Measurements from ENCODE around the gene SPRED3. TPM values are rescaled to one million over a fixed set of nuclear protein-coding genes. Genes with fewer than 3 reads are reported as not detected.
"Not testable (repeated sequence)": the region's sequence is repeated elsewhere in the genome, so short reads cannot be mapped to it uniquely, and the experiment has no call there.

The SPRED3 gene
- under 1 TPM in 4 of 6 experiments, not detected in 2; 0.12 to 0.37 (median 0.22) TPM for total RNA-seq
- long read RNA-seq, result 0 reads

- intact Hi-C loops (cut with DNase I), result no loop called here
- Histone ChIP-seq H3K36me3 (peaks cover 0 to 4% (median 0%) of the 10 kb centered on the region in 4 donors), H3K4me1 (peaks cover 0 to 9% (median 0%) of the 10 kb centered on the region in 4 donors), H3K27me3 (no peaks in the 10 kb centered on the region), H3K9me3 (no peaks in the 10 kb centered on the region), H3K27ac (no peak within 1 kb of the TSS), H3K4me3 (peak within 1 kb of the TSS; percentile 32 to 48 (median 32))
- TF ChIP-seq, protein P1, sequence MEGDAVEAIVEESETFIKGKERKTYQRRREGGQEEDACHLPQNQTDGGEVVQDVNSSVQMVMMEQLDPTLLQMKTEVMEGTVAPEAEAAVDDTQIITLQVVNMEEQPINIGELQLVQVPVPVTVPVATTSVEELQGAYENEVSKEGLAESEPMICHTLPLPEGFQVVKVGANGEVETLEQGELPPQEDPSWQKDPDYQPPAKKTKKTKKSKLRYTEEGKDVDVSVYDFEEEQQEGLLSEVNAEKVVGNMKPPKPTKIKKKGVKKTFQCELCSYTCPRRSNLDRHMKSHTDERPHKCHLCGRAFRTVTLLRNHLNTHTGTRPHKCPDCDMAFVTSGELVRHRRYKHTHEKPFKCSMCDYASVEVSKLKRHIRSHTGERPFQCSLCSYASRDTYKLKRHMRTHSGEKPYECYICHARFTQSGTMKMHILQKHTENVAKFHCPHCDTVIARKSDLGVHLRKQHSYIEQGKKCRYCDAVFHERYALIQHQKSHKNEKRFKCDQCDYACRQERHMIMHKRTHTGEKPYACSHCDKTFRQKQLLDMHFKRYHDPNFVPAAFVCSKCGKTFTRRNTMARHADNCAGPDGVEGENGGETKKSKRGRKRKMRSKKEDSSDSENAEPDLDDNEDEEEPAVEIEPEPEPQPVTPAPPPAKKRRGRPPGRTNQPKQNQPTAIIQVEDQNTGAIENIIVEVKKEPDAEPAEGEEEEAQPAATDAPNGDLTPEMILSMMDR (IDR thresholded peaks at IDR 0.05), result no peak
- TF ChIP-seq POLR2A (IDR thresholded peaks at IDR 0.05), result no peak
- DNase-seq (no peak), ATAC-seq (no peak)
- WGBS (ENCODE audit: insufficient coverage, low coverage, low lambda C conversion rate, missing lambda C conversion rate), result 1% methylated on average over 10 of the region's 46 CpGs
These were observed at the start of gene SPRED3 for GRCh38 chr19:38388349-38389100. TSS of gene SPRED3 (plus strand) at chr19:38388697. CDS start at chr19:38390303, 1,606 bp downstream.

DNA sequence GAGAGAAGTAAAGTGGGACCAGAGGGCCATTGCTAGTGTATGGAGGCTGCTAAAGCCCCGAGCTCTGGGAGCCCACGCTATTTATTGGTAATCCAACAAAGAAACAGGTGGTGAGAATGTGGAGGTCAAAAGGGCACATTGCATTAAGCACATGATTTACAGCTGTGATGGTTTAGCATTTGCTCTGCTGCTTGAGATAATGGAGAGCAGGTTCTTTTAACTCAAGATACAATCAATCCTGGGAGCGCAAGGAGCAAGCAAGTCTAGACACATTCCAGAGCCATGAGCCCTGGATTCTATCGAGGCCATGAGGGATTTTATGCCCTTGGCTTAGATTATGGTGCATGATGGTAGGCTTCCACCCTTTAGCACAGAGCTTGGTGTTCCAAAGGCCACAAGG, 49.5 kb upstream of the SPRED3 start:
- WGBS (ENCODE audit: insufficient coverage, low coverage, low lambda C conversion rate, missing lambda C conversion rate), result 57% methylated on average over 2 of the region's 4 CpGs
- DNase-seq; H3K27ac ChIP-seq; H3K36me3 ChIP-seq; H3K4me3 ChIP-seq; intact Hi-C loops (cut with DNase I); H3K27me3 ChIP-seq; H3K4me1 ChIP-seq; H3K9me3 ChIP-seq; ATAC-seq: not testable (repeated sequence)

DNA sequence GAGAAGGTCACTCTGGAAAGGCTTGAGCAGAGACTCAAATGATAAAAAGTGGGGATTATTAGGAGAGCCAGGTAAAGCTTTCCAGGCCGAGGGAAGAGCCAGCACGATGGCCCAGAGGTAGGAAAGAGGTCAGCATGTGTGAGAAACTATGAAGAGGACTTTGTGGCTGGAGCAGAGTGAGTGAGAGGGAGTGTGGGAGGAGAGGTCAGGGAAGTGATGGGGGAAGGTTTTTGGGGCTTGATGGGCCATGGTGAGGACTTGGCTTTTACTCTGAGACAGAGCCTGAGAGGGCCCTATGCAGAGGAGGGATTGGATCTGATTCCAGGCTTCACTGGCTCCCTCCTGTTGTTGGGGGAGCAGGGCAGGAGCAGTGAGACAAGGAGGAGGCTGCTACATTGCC, 47.6 kb upstream of the SPRED3 start:
- no peaks in the 10 kb centered on the region for H3K9me3 ChIP-seq
- no peaks in the 10 kb centered on the region for H3K27me3 ChIP-seq
- intact Hi-C loops (cut with DNase I), result no loop called here
- no peak overlapping the region for H3K27ac ChIP-seq
- DNase-seq (no peak), ATAC-seq (no peak)
- H3K4me1 ChIP-seq, result peaks cover 0 to 4% (median 0%) of the 10 kb centered on the region in 4 donors
- 100% methylated on average over 2 of the region's 2 CpGs for WGBS (ENCODE audit: insufficient coverage, low coverage, low lambda C conversion rate, missing lambda C conversion rate)
- TF ChIP-seq, protein P1 (IDR thresholded peaks at IDR 0.05), result no peak
- no peak for TF ChIP-seq POLR2A (IDR thresholded peaks at IDR 0.05)
- no peak overlapping the region for H3K4me3 ChIP-seq
- H3K36me3 ChIP-seq, result no peaks in the 10 kb centered on the region

GRCh38 chr19:38346837-38347236, 41.7 kb upstream of the SPRED3 start:
- no peak for ATAC-seq
- intact Hi-C loops (cut with DNase I), result no loop called here

DNA sequence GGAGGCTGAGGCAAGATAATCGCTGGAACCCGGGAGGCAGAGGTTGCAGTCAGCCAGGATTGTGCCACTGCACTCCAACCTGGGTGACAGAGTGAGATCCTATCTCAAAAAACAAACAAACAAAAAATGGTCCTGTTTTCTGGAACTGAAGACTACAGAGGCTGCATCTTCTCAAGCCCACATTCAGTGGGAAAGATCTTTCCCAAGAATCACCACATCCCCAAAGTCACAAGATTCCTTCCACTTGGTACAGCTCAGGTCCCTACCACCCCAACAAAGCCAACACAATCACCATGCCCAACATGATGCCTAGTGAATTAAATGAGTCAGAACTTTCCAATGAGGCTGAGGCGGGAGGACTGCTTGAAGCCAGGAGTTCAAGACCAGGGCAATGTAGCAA, 37.6 kb upstream of the SPRED3 start:
- Histone ChIP-seq H3K27ac (no peak overlapping the region), H3K36me3 (no peaks in the 10 kb centered on the region), H3K27me3 (no peaks in the 10 kb centered on the region), H3K4me1 (no peaks in the 10 kb centered on the region), H3K4me3 (no peak overlapping the region), H3K9me3 (no peaks in the 10 kb centered on the region)
- 33% methylated on average over 1 of the region's 3 CpGs for WGBS (ENCODE audit: insufficient coverage, low coverage, low lambda C conversion rate, missing lambda C conversion rate)
- intact Hi-C loops (cut with DNase I), result no loop called here
- no peak for ATAC-seq
- no peak for DNase-seq
- TF ChIP-seq POLR2A (IDR thresholded peaks at IDR 0.05), result no peak
- TF ChIP-seq, protein P1 (IDR thresholded peaks at IDR 0.05), result no peak

More at GRCh38 chr19:38346837-38347236, 41.7 kb upstream of the SPRED3 start:
- H3K27me3 ChIP-seq, result no peaks in the 10 kb centered on the region
- WGBS (ENCODE audit: insufficient coverage, low coverage, low lambda C conversion rate, missing lambda C conversion rate), result 74% methylated on average over 3 of the region's 4 CpGs
- TF ChIP-seq POLR2A (IDR thresholded peaks at IDR 0.05), result no peak
- TF ChIP-seq, protein P1 (IDR thresholded peaks at IDR 0.05), result no peak
- H3K27ac ChIP-seq, result no peak overlapping the region
- H3K9me3 ChIP-seq, result no peaks in the 10 kb centered on the region
- H3K4me1 ChIP-seq, result no peaks in the 10 kb centered on the region
- no peak for DNase-seq
- H3K36me3 ChIP-seq, result no peaks in the 10 kb centered on the region
- no peak overlapping the region for H3K4me3 ChIP-seq
